Lung (tissue), 12 donors: Measurements from ENCODE around the gene VRK2. TPM values are rescaled to one million over a fixed set of nuclear protein-coding genes. Genes with fewer than 3 reads are reported as not detected.

Source experiments
- ATAC-seq: fragments of 200-7000 bp; cut with Tn5 transposase; one replicate; pipeline ENCODE4 v1.9.1; 2020; ENCODE audit warnings: moderate number of reproducible peaks; ENCODE audit not compliant: insufficient read depth, low FRiP score
- DNase-seq, 3 donors: peaks; one replicate each; pipeline ENCODE4 v3.0.0-alpha.2; 2013 to 2017
- H3K27ac ChIP-seq, 2 donors: one replicate each; pipeline ENCODE4 v1.5.1; 2013; ENCODE audit warnings: mild to moderate bottlenecking in 2 of 2, moderate library complexity in 2 of 2, control low read depth in 1 of 2, inconsistent platforms in 1 of 2, low read depth in 1 of 2, low read length in 1 of 2
- H3K27me3 ChIP-seq, 3 donors: one replicate each; pipeline ENCODE4 v1.5.1; 2013; ENCODE audit warnings: low read length in 2 of 3; ENCODE audit not compliant: control insufficient read depth in 3 of 3, insufficient read depth in 3 of 3
- H3K36me3 ChIP-seq, 4 donors: one replicate each; pipeline ENCODE4 v1.5.1; 2013; ENCODE audit warnings: low read length in 4 of 4, mild to moderate bottlenecking in 1 of 4, moderate library complexity in 1 of 4; ENCODE audit not compliant: control insufficient read depth in 4 of 4, insufficient read depth in 4 of 4
- H3K4me1 ChIP-seq, 5 donors: one replicate each; pipeline ENCODE4 v1.5.1; 2013; ENCODE audit warnings: low read length in 5 of 5, mild to moderate bottlenecking in 2 of 5, moderate library complexity in 1 of 5; ENCODE audit not compliant: control insufficient read depth in 5 of 5, insufficient read depth in 5 of 5
- H3K4me3 ChIP-seq: one replicate; pipeline ENCODE4 v1.5.1; 2013; ENCODE audit warnings: mild to moderate bottlenecking, control low read depth, moderate library complexity
- H3K9ac ChIP-seq, 2 donors: one replicate each; pipeline ENCODE4 v1.5.1; 2013; ENCODE audit warnings: low read length in 2 of 2, control low read depth in 1 of 2; ENCODE audit not compliant: insufficient read depth in 1 of 2
- H3K9me3 ChIP-seq, 4 donors: one replicate each; pipeline ENCODE4 v1.5.1; 2013; ENCODE audit warnings: low read length in 3 of 4, mild to moderate bottlenecking in 1 of 4, moderate library complexity in 1 of 4; ENCODE audit not compliant: control insufficient read depth in 4 of 4, insufficient read depth in 3 of 4
- CTCF ChIP-seq: IDR thresholded peaks from 2 replicates; pipeline ENCODE4 v1.5.1; 2012; ENCODE audit warnings: mild to moderate bottlenecking; ENCODE audit errors: control extremely low read depth, extremely low read depth
- WGBS, 2 donors: extraction: QIAGEN DNeasy Blood & Tissue Kit; methylation state at CpG; one replicate each; pipeline ENCODE4 v1.1.7; 2013; 5-methylcytosine and 5-hydroxymethylcytosine counted together
- polyA plus RNA-seq, 2 donors: library from polyadenylated mRNA; stranded (reverse); fragments of 200-250 nt; gene quantifications; one replicate each; pipeline ENCODE4 v1.2.1, GENCODE V29; 2013
- total RNA-seq, 2 donors: library from RNA; depleted of rRNA in 1 of 2; stranded (reverse); fragments of >200 nt in 1 of 2; gene quantifications; one replicate each; pipeline ENCODE4 v1.2.1, GENCODE V29; 2014 to 2021
- donor health status: control.
- donor health status: control.
- donor health status: Bipolar disorder and iron deficiency.
- donor health status: healthy.
- donor health status: DM: yes; HTN: yes; CAD: no.

VRK2 gene
- total and polyA plus RNA-seq, 4 donors = 11.2 to 25.4 (median 14.7) TPM

DNA sequence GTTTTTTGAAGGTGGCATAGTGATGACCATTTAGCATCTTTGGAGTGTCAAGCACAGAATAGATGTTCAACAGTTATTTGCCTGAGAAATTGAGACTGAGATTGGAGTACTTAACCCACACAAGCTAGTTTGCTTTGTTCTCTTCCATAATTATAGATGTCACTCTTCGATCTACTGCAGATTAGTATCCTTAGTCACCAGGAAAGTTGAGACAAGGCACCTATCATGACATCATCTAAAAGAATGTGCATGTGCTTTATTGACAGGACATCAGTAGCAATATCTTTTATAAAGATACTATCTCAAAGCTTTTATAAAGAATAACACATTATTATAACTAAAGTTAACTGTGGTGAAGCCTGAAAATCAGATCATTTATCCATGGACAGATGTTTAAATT is 6.4 kb downstream of the VRK2 start:
- Histone ChIP-seq H3K27me3 (no peaks in the 10 kb centered on the region), H3K9ac (no peak overlapping the region), H3K4me1 (peaks cover 0 to 6% (median 3%) of the 10 kb centered on the region in 5 donors), H3K4me3 (no peak overlapping the region), H3K9me3 (no peaks in the 10 kb centered on the region), H3K36me3 (peaks cover 0 to 5% (median 1%) of the 10 kb centered on the region in 4 donors), H3K27ac (no peak overlapping the region)
- no peak for TF ChIP-seq CTCF
- WGBS, 2 donors = 88 to 94% methylated on average over 1 of the region's 1 CpG
- DNase-seq (peak in 1 of 3 donors; percentile 5), ATAC-seq (no peak)

- no peak overlapping the region for H3K4me3 ChIP-seq
- peaks cover 0 to 8% (median 4%) of the 10 kb centered on the region in 4 donors for H3K36me3 ChIP-seq
- H3K27me3 ChIP-seq = no peaks in the 10 kb centered on the region
- H3K4me1 ChIP-seq = peaks cover 0 to 11% (median 3%) of the 10 kb centered on the region in 5 donors
- DNase-seq (no peak), ATAC-seq (no peak)
- TF ChIP-seq CTCF = no peak
- no peak overlapping the region for H3K27ac ChIP-seq
- H3K9ac ChIP-seq = no peak overlapping the region
- H3K9me3 ChIP-seq = no peaks in the 10 kb centered on the region
Measured at GRCh38 chr2:58054264-58054663, 7.7 kb downstream of the VRK2 start.

- WGBS, 2 donors = 83 to 89% methylated on average over 2 of the region's 2 CpGs
- no peak overlapping the region for H3K9ac ChIP-seq
- TF ChIP-seq CTCF = no peak
- H3K4me3 ChIP-seq = no peak overlapping the region
- peaks cover 0 to 11% (median 3%) of the 10 kb centered on the region in 5 donors for H3K4me1 ChIP-seq
- DNase-seq = no peak
- H3K9me3 ChIP-seq = no peaks in the 10 kb centered on the region
- ATAC-seq = no peak
- peaks cover 0 to 8% (median 4%) of the 10 kb centered on the region in 4 donors for H3K36me3 ChIP-seq
- H3K27me3 ChIP-seq = no peaks in the 10 kb centered on the region
- H3K27ac ChIP-seq = no peak overlapping the region
Measured at GRCh38 chr2:58055033-58055786, 8.6 kb downstream of the VRK2 start.
